Transverse colon (tissue), 3 donors: ENCODE results near the gene THNSL1.

Experiments used
- CTCF ChIP-seq, 5 experiments: fragments of 200-600 bp in 3 of 5; fragments of 450-650 bp in 2 of 5; sonication (generic) in 3 of 5; IDR thresholded peaks; 1 replicate in 2 of 5; 2 replicates in 3 of 5; pipeline ENCODE4 v1.5.1; 2016 to 2017; ENCODE audit warnings: antibody characterized with exemption in 5 of 5, inconsistent platforms in 3 of 5, mild to moderate bottlenecking in 2 of 5, moderate library complexity in 1 of 5
- POLR2A ChIP-seq: fragments of 450-650 bp; IDR thresholded peaks from one replicate; pipeline ENCODE4 v1.6.1; 2016; ENCODE audit warnings: antibody characterized with exemption, mild to moderate bottlenecking, moderate library complexity

GRCh38 chr10:25039531-25039930 is 23.1 kb downstream of the THNSL1 start:
- TF ChIP-seq CTCF (IDR thresholded peaks at IDR 0.05) (no peak), POLR2A (no peak)
